Endothelial cell of umbilical vein (primary cell): ENCODE measurements around the gene LRRC37B. TPM values are rescaled to one million over a fixed set of nuclear protein-coding genes. Genes with fewer than 3 reads are reported as not detected.

Experiments
- BruUV-seq: library from RNA; stranded (reverse); fragments of 400-500 nt; replicated peaks from 2 replicates; lab custom pipeline; 2021; lab: Mats Ljungman, UMichigan
- CTCF ChIA-PET: fragments of 300-600, 350-600 bp; sonication (Branson Sonifier 250); formaldehyde crosslinking; loops from one replicate; lab custom pipeline; 2021; ENCODE audit warnings: antibody characterized with exemption, inconsistent platforms; lab: Charles Lee
- POLR2A ChIA-PET: fragments of 300-600, 350-600 bp; sonication (Branson Sonifier 250); formaldehyde crosslinking; loops from one replicate; lab custom pipeline; 2021; ENCODE audit warnings: antibody characterized with exemption, inconsistent platforms; lab: Charles Lee
- DNase-seq: peaks from one replicate; pipeline ENCODE4 v3.0.0-alpha.2; 2011; ENCODE audit warnings: low read depth, low spot score
- FAIRE-seq: peaks from 2 replicates; lab custom pipeline; 2011; peaks lifted over from hg19 to GRCh38; lab: Jason Lieb, UNC
- H2AFZ ChIP-seq: 2 replicates; pipeline ENCODE4 v1.6.0; 2012; ENCODE audit warnings: low read depth, low read length, control low read depth, inconsistent platforms
- H3K27ac ChIP-seq: 2 replicates; pipeline ENCODE4 v1.5.1; 2011; ENCODE audit warnings: low read depth, mild to moderate bottlenecking, control low read depth, low read length, moderate library complexity; ENCODE audit not compliant: insufficient read depth
- H3K27me3 ChIP-seq, 2 experiments: 2 replicates each; pipeline versions ENCODE4 v1.6.0 to v1.6.1; 2011; ENCODE audit warnings: low read length in 2 of 2, mixed read lengths in 1 of 2; ENCODE audit not compliant: control insufficient read depth in 2 of 2, insufficient read depth in 2 of 2
- H3K36me3 ChIP-seq, 2 experiments: 2 replicates in 1 of 2; 3 replicates in 1 of 2; pipeline ENCODE4 v1.5.1; 2011; ENCODE audit warnings: low read length in 2 of 2, mild to moderate bottlenecking in 1 of 2, moderate library complexity in 1 of 2; ENCODE audit not compliant: control insufficient read depth in 2 of 2, insufficient read depth in 2 of 2; ENCODE audit errors: extremely low read depth in 1 of 2
- H3K4me1 ChIP-seq: 3 replicates; pipeline ENCODE4 v1.5.1; 2011; ENCODE audit warnings: mild to moderate bottlenecking, low read length; ENCODE audit not compliant: control insufficient read depth, insufficient read depth; ENCODE audit errors: extremely low read depth
- H3K4me2 ChIP-seq: 2 replicates; pipeline ENCODE4 v1.6.1; 2011; ENCODE audit warnings: low read length, control low read depth, mixed read lengths; ENCODE audit not compliant: insufficient read depth
- H3K4me3 ChIP-seq, 3 experiments: fragments of 200-600 bp in 1 of 3; sonication (generic), shearing (Covaris generic) in 1 of 3; replicated peaks in 1 of 3; 2 replicates each; pipeline ENCODE4 v1.5.1; 2011 to 2016; ENCODE audit warnings: control low read depth in 3 of 3, low read length in 3 of 3, mild to moderate bottlenecking in 2 of 3, inconsistent platforms in 1 of 3, low read depth in 1 of 3, moderate library complexity in 1 of 3; ENCODE audit not compliant: insufficient read depth in 1 of 3
- H3K79me2 ChIP-seq: 2 replicates; pipeline ENCODE4 v1.6.0; 2012; ENCODE audit warnings: low read length, inconsistent platforms; ENCODE audit not compliant: control insufficient read depth, insufficient read depth
- H3K9ac ChIP-seq: replicated peaks from 2 replicates; pipeline ENCODE3; 2011; ENCODE audit warnings: low read length, control low read depth; ENCODE audit not compliant: insufficient read depth; ENCODE audit errors: extremely low read depth
- H3K9me1 ChIP-seq: replicated peaks from 3 replicates; pipeline ENCODE4 v1.6.0; 2011; ENCODE audit warnings: mild to moderate bottlenecking, low read length; ENCODE audit not compliant: control insufficient read depth, insufficient read depth; ENCODE audit errors: extremely low read depth
- H3K9me3 ChIP-seq: replicated peaks from 2 replicates; pipeline ENCODE4 v1.5.1; 2012; ENCODE audit warnings: low read length, inconsistent platforms; ENCODE audit not compliant: control insufficient read depth, insufficient read depth
- H4K20me1 ChIP-seq: replicated peaks from 2 replicates; pipeline ENCODE3; 2011; ENCODE audit warnings: mild to moderate bottlenecking, low read length; ENCODE audit not compliant: control insufficient read depth, insufficient read depth; ENCODE audit errors: extremely low read depth
- CTCF ChIP-seq, 2 donors: IDR thresholded peaks; 1 replicate in 1 of 2; 2 replicates in 1 of 2; pipeline ENCODE4 v1.5.1; 2011; ENCODE audit warnings: low read length in 2 of 2, mild to moderate bottlenecking in 2 of 2, moderate library complexity in 2 of 2, control low read depth in 1 of 2, inconsistent platforms in 1 of 2, low read depth in 1 of 2; ENCODE audit not compliant: insufficient read depth in 1 of 2; ENCODE audit errors: extremely low read depth in 1 of 2
- EZH2 ChIP-seq: IDR thresholded peaks from 2 replicates; pipeline ENCODE4 v1.6.1; 2012; ENCODE audit warnings: borderline replicate concordance, low read depth, mild to moderate bottlenecking, moderate library complexity, low read length, inconsistent platforms; ENCODE audit not compliant: severe bottlenecking
- FOS ChIP-seq: IDR thresholded peaks from 2 replicates; pipeline ENCODE4 v1.6.1; 2011; ENCODE audit warnings: mild to moderate bottlenecking, low read length, moderate library complexity, borderline replicate concordance; ENCODE audit not compliant: insufficient read depth
- GATA2 ChIP-seq: IDR thresholded peaks from 2 replicates; pipeline ENCODE4 v1.7.0; 2011; ENCODE audit warnings: low read depth, mild to moderate bottlenecking, moderate library complexity, mixed read lengths, low read length; ENCODE audit not compliant: insufficient read length, insufficient read depth
- JUN ChIP-seq: IDR thresholded peaks from 2 replicates; pipeline ENCODE4 v1.6.1; 2011; ENCODE audit warnings: borderline replicate concordance, low read depth; ENCODE audit not compliant: insufficient read length, insufficient read depth
- MAX ChIP-seq: IDR thresholded peaks from 2 replicates; pipeline ENCODE4 v1.6.1; 2011; ENCODE audit not compliant: insufficient read depth, insufficient read length
- MYC ChIP-seq: IDR thresholded peaks from one replicate; pipeline ENCODE4 v1.6.1; 2011; ENCODE audit warnings: mild to moderate bottlenecking, low read depth, low read length
- POLR2A ChIP-seq: IDR thresholded peaks from 2 replicates; pipeline ENCODE4 v1.6.1; 2012; ENCODE audit warnings: low read depth, mild to moderate bottlenecking, control low read depth, low read length
- POLR2AphosphoS5 ChIP-seq: IDR thresholded peaks from 2 replicates; pipeline ENCODE4 v1.6.1; 2012; ENCODE audit warnings: low read depth, mild to moderate bottlenecking, control low read depth, low read length, moderate library complexity; ENCODE audit not compliant: insufficient read depth
- dilution Hi-C: fragments of 300-500 bp; cut with MboI; formaldehyde crosslinking; loops from one replicate; pipeline ENCODE4 v1.15.0; 2019; ENCODE audit warnings: low sequenced_read_pairs; ENCODE audit not compliant: extremely low pct_ligation_motif_present
- intact Hi-C: fragments of 100-400 bp; cut with micrococcal nuclease; formaldehyde crosslinking; loops from one replicate; pipeline ENCODE4 v1.10.0; 2022
- polyA plus RNA-seq, 4 experiments: library from polyadenylated mRNA; depleted of rRNA in 3 of 4; stranded (reverse) in 3 of 4; unstranded in 1 of 4; fragments of >200 nt; gene quantifications; 2 replicates each; pipeline versions ENCODE4 v1.2.1 to v1.2.3, GENCODE V29; 2011 to 2012; ENCODE audit warnings: missing spikeins in 1 of 4
- total RNA-seq: library from RNA; stranded (reverse); gene quantifications from 2 replicates; pipeline ENCODE4 v1.2.3, GENCODE V29; 2021

Gene LRRC37B
- total and polyA plus RNA-seq, 2 donors (not counting 3 experiments of a cell fraction or from before 2014, with no cell fraction given) = 12.9 to 22.5 TPM

GRCh38 chr17:32100971-32101631 lies 93.9 kb downstream of the LRRC37B start:
- intact Hi-C loops = no loop called here
- no peaks in the 10 kb centered on the region for H3K9me1 ChIP-seq
- no peak overlapping the region for H3K9ac ChIP-seq
- FAIRE-seq (no peak), DNase-seq (peak; percentile 50)
- no peak overlapping the region for H3K4me3 ChIP-seq
- H3K27me3 ChIP-seq = no peaks in the 10 kb centered on the region
- no peak overlapping the region for H2AFZ ChIP-seq
- POLR2A ChIA-PET = no interaction called here
- no peak overlapping the region for H3K4me2 ChIP-seq
- no peaks in the 10 kb centered on the region for H3K79me2 ChIP-seq
- H3K9me3 ChIP-seq = no peaks in the 10 kb centered on the region
- H3K36me3 ChIP-seq = no peaks in the 10 kb centered on the region
- peaks cover 16% of the 10 kb centered on the region for H3K4me1 ChIP-seq
- no peak for TF ChIP-seq POLR2AphosphoS5
- no peak for TF ChIP-seq CTCF (IDR thresholded peaks at IDR 0.05; ENCODE audit: extremely low read depth in 1 of 2, insufficient read depth in 1 of 2, low read depth in 1 of 2, low read length in 2 of 2)
- TF ChIP-seq GATA2 = no peak
- no peak for TF ChIP-seq FOS
- no peak for TF ChIP-seq JUN
- TF ChIP-seq MYC = no peak
- TF ChIP-seq EZH2 = no peak
- TF ChIP-seq POLR2A = no peak
- no peak for TF ChIP-seq MAX
- no TSS peak for BruUV-seq
- no peak overlapping the region for H3K27ac ChIP-seq
- H4K20me1 ChIP-seq = no peaks in the 10 kb centered on the region
- CTCF ChIA-PET = no interaction called here
- dilution Hi-C loops = no loop called here
